ENCODE data around the gene TYK2.

TYK2 gene

DNA sequence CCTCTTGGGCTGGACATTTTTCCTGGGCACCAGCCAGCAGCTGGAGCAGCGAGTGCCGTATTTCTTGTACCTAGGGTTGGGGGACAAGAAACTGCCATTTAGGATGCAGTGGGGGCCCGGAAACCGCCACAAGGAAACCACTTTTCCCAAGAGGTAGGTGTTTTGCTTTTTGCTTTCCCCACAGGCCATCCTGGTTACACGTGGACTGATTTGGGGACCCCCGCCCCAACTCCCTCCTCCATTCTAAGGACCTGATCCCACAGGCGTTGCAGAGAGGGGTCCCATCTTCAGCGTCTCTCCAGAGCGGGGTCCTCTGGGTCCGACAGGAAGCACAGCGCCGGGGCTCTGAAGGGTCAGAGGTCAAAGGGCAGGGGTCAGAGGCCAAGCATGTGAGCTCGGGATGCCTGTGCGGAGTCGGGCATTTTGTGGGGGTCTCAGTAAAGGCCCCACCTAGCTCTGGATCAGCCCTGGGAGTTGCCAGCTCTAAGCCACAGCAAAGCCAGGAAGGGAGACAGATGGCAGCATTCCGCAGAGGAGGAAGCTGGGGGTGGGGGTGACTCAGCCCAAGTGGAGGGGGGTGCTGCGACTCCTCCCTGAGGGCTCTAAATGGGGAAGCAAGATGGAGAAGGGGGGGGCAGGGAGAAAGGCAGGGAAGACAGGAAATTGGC is 75.1 kb downstream of the TYK2 start:
- no peak for DNase-seq

Data from activated CD4-positive, CD25-positive, alpha-beta regulatory T cell (primary cell).